ENCODE data around the gene CD40. TPM values are rescaled to one million over a fixed set of nuclear protein-coding genes. Genes with fewer than 3 reads are reported as not detected.

The CD40 gene
- polyA plus RNA-seq, 3 donors, result 14.4 to 26.1 (median 18.8) TPM

DNA sequence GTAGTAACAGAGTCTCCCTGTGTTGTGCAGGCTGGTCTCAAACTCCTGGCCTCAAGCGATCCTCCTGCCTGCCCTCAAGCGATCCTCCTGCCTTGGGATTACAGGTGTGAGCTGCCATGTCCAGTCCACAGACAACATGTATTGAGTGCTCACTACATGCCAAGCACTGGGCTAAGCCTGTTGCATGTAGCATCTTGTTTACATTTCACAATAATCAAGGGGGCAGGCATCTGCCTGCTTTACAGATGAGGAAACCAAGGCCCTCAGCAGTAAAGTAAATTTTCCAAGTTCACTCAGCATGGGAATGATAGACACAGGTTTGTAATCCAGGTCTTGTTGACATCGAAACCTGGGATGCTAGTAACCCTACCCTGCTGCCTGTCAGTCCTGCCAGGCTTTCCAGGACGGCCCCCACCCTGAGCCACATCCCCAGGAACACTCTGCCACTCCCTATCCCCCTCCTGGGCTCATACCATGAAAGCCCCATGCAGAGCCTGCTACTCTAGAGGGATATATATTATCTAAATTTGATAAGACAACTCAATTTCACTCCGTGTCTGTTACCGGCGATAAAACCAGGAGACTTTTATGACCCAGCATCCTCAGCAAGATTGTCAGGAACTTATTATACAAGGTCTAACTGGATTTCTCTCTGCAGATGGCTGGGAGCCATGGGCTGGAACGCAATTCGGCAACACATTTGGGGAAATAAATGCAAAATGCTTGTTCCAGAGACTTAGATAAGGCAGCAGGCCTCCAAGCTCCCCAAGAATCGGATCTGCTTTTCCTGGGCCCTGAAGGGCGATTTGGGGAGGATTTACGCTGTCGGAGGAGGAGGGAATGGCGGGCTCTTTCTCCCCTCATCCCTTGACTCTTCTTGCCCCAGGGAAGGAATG is 30.4 kb downstream of the CD40 start:
- no peak for DNase-seq

DNA sequence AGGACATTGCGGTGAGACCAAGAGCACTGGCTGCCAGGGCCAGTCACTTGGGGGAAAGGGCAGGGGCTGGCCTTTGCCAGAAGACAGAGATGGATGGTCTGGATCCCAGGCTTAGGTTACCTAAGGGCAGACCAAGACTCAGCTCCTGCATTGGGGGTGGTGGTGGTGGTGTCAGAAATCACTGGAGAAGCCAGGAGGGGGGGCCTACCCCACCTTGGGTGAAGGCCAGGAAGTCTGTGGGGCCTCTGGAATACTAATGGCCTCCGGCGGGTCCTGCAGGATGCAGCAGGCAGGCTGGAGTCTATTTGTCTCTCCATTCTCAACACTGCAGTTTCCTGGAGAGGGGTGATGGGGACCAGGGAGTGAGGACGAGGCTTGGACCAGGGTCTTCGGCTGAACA is 32.8 kb downstream of the CD40 start:
- H3K9me3 ChIP-seq (replicated peaks in 1 of 2; ENCODE audit: control insufficient read depth in 1 of 2, insufficient read depth in 1 of 2, low read length in 2 of 2), result no peaks in the 10 kb centered on the region

More for the DNA sequence above, 30.4 kb downstream of the CD40 start:
- Histone ChIP-seq H3K9ac (ENCODE audit: insufficient read depth, low read length, poor library complexity, severe bottlenecking) (no peak overlapping the region), H3K4me3 (replicated peaks in 1 of 3; ENCODE audit: low read depth in 2 of 3, low read length in 3 of 3) (no peak overlapping the region), H3K4me1 (ENCODE audit: control insufficient read depth in 1 of 2, insufficient read depth in 2 of 2, low read length in 2 of 2) (no peaks in the 10 kb centered on the region), H3K27ac (ENCODE audit: low read depth in 1 of 2, low read length in 2 of 2) (no peak overlapping the region), H2AFZ (ENCODE audit: insufficient read depth, low read depth, low read length, poor library complexity, severe bottlenecking) (no peak overlapping the region), H3K4me2 (replicated peaks; ENCODE audit: extremely low read depth, low read length, poor library complexity, severe bottlenecking) (no peak overlapping the region), H3K27me3 (ENCODE audit: control insufficient read depth in 2 of 2, insufficient read depth in 2 of 2, low read length in 2 of 2) (peaks cover 0 to 5% of the 10 kb centered on the region in 2 donors), H4K20me1 (ENCODE audit: insufficient read depth, low read length) (no peaks in the 10 kb centered on the region), H3K9me3 (replicated peaks in 1 of 2; ENCODE audit: control insufficient read depth in 1 of 2, insufficient read depth in 1 of 2, low read length in 2 of 2) (no peaks in the 10 kb centered on the region), H3K79me2 (ENCODE audit: insufficient read depth, low read length) (no peaks in the 10 kb centered on the region), H3K36me3 (replicated peaks in 1 of 2; ENCODE audit: control insufficient read depth in 1 of 2, insufficient read depth in 2 of 2, low read length in 2 of 2) (no peaks in the 10 kb centered on the region)
- Mint-ChIP-seq H3K27me3 (ENCODE audit: low read depth in 3 of 3) (peaks cover 10 to 17% (median 10%) of the 10 kb centered on the region in 3 donors), H3K4me1 (no peaks in the 10 kb centered on the region), H3K27ac (no peak overlapping the region), H3K36me3 (no peaks in the 10 kb centered on the region), H3K9me3 (peaks cover 0 to 4% (median 0%) of the 10 kb centered on the region in 7 donors), H3K4me3 (no peak overlapping the region)
- TF ChIP-seq, protein P1, sequence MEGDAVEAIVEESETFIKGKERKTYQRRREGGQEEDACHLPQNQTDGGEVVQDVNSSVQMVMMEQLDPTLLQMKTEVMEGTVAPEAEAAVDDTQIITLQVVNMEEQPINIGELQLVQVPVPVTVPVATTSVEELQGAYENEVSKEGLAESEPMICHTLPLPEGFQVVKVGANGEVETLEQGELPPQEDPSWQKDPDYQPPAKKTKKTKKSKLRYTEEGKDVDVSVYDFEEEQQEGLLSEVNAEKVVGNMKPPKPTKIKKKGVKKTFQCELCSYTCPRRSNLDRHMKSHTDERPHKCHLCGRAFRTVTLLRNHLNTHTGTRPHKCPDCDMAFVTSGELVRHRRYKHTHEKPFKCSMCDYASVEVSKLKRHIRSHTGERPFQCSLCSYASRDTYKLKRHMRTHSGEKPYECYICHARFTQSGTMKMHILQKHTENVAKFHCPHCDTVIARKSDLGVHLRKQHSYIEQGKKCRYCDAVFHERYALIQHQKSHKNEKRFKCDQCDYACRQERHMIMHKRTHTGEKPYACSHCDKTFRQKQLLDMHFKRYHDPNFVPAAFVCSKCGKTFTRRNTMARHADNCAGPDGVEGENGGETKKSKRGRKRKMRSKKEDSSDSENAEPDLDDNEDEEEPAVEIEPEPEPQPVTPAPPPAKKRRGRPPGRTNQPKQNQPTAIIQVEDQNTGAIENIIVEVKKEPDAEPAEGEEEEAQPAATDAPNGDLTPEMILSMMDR (IDR thresholded peaks at IDR 0.05), result no peak
- 78% methylated on average over 4 of the region's 14 CpGs for WGBS (ENCODE audit: insufficient coverage)
- intact Hi-C loops (cut with micrococcal nuclease), result no loop called here

More for the DNA sequence above, 32.8 kb downstream of the CD40 start:
- WGBS (ENCODE audit: insufficient coverage), result 73% methylated on average over 3 of the region's 5 CpGs
- intact Hi-C loops (cut with micrococcal nuclease), result no loop called here
- no peak for DNase-seq
- Histone ChIP-seq H3K36me3 (replicated peaks in 1 of 2; ENCODE audit: control insufficient read depth in 1 of 2, insufficient read depth in 2 of 2, low read length in 2 of 2) (no peaks in the 10 kb centered on the region), H3K4me2 (replicated peaks; ENCODE audit: extremely low read depth, low read length, poor library complexity, severe bottlenecking) (no peak overlapping the region), H3K4me1 (ENCODE audit: control insufficient read depth in 1 of 2, insufficient read depth in 2 of 2, low read length in 2 of 2) (no peaks in the 10 kb centered on the region), H3K27ac (ENCODE audit: low read depth in 1 of 2, low read length in 2 of 2) (no peak overlapping the region), H3K79me2 (ENCODE audit: insufficient read depth, low read length) (no peaks in the 10 kb centered on the region), H3K27me3 (ENCODE audit: control insufficient read depth in 2 of 2, insufficient read depth in 2 of 2, low read length in 2 of 2) (no peaks in the 10 kb centered on the region), H4K20me1 (ENCODE audit: insufficient read depth, low read length) (no peaks in the 10 kb centered on the region), H3K4me3 (replicated peaks in 1 of 3; ENCODE audit: low read depth in 2 of 3, low read length in 3 of 3) (no peak overlapping the region), H2AFZ (ENCODE audit: insufficient read depth, low read depth, low read length, poor library complexity, severe bottlenecking) (no peak overlapping the region), H3K9ac (ENCODE audit: insufficient read depth, low read length, poor library complexity, severe bottlenecking) (no peak overlapping the region)
- Mint-ChIP-seq H3K27ac (no peak overlapping the region), H3K27me3 (ENCODE audit: low read depth in 3 of 3) (peaks cover 9 to 19% (median 18%) of the 10 kb centered on the region in 3 donors), H3K9me3 (peaks cover 0 to 4% (median 0%) of the 10 kb centered on the region in 7 donors), H3K4me1 (no peaks in the 10 kb centered on the region), H3K4me3 (no peak overlapping the region), H3K36me3 (no peaks in the 10 kb centered on the region)
- TF ChIP-seq, protein P1 (IDR thresholded peaks at IDR 0.05), result no peak

Data from CD14-positive monocyte (primary cell).